WERI-Rb-1 (cell line): ENCODE measurements around the gene NXN.

Source experiments
- DNase-seq: peaks from one replicate; pipeline ENCODE4 v3.0.0-alpha.2; 2020
- H3K27ac ChIP-seq: fragments of 250-450 bp; sonication (Bioruptor Pico); 2 replicates; pipeline ENCODE4 v1.5.1; 2020; ENCODE audit warnings: mild to moderate bottlenecking, moderate library complexity
- H3K27me3 ChIP-seq: fragments of 250-450 bp; sonication (Bioruptor Pico); 2 replicates; pipeline ENCODE4 v1.5.1; 2021; ENCODE audit warnings: mild to moderate bottlenecking, low read depth, moderate library complexity; ENCODE audit not compliant: insufficient read depth, severe bottlenecking
- H3K36me3 ChIP-seq: fragments of 250-450 bp; sonication (Bioruptor Pico); 2 replicates; pipeline ENCODE4 v1.5.1; 2020; ENCODE audit warnings: mild to moderate bottlenecking, moderate library complexity
- H3K4me3 ChIP-seq: 2 replicates; pipeline ENCODE4 v1.5.1; 2011; ENCODE audit warnings: low read depth, mild to moderate bottlenecking, control low read depth, low read length
- H3K9me3 ChIP-seq: fragments of 250-450 bp; sonication (Bioruptor Pico); 2 replicates; pipeline ENCODE4 v1.5.1; 2021; ENCODE audit warnings: mild to moderate bottlenecking, moderate library complexity; ENCODE audit not compliant: severe bottlenecking
- CTCF ChIP-seq: IDR thresholded peaks from 2 replicates; pipeline ENCODE4 v1.5.1; 2011; ENCODE audit warnings: low read depth, mild to moderate bottlenecking, control low read depth, inconsistent platforms, low read length

Gene NXN

GRCh38 chr17:988561-988960 lies 9.0 kb upstream of the NXN start:
- Histone ChIP-seq H3K4me3 (no peak overlapping the region), H3K36me3 (no peaks in the 10 kb centered on the region), H3K27me3 (no peaks in the 10 kb centered on the region), H3K27ac (no peak overlapping the region), H3K9me3 (no peaks in the 10 kb centered on the region)
- TF ChIP-seq CTCF, result no peak
- DNase-seq, result no peak

- H3K36me3 ChIP-seq, result no peaks in the 10 kb centered on the region
- H3K27ac ChIP-seq, result no peak overlapping the region
- no peaks in the 10 kb centered on the region for H3K27me3 ChIP-seq
- no peaks in the 10 kb centered on the region for H3K9me3 ChIP-seq
- DNase-seq, result no peak
- H3K4me3 ChIP-seq, result no peak overlapping the region
- no peak for TF ChIP-seq CTCF
Observed at GRCh38 chr17:987931-988330, 8.4 kb upstream of the NXN start.

- H3K9me3 ChIP-seq, result no peaks in the 10 kb centered on the region
- no peak overlapping the region for H3K4me3 ChIP-seq
- no peak for DNase-seq
- H3K36me3 ChIP-seq, result no peaks in the 10 kb centered on the region
- no peak for TF ChIP-seq CTCF
- H3K27ac ChIP-seq, result no peak overlapping the region
- H3K27me3 ChIP-seq, result no peaks in the 10 kb centered on the region
Observed at GRCh38 chr17:986322-986929, 6.8 kb upstream of the NXN start.

DNA sequence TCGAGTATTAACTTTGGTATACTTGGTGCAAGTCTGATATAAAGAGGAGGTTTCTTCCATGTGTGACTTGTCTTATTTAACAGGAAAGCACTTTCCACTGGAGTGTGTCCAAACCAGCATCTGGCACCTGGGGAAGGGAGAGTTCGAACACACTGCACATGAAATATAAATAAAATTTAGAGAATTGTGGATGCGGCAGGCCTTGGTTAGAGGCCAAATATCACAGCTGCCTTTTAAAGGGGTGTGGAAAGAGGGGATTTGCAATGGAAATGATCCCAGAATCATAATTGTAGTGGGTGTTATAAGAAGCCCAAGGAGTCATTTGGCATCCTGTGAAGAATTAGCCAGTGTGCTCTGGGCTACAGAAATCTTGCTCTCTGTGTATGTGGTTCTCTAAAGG lies 4.3 kb upstream of the NXN start:
- no peak for TF ChIP-seq CTCF
- H3K9me3 ChIP-seq, result no peaks in the 10 kb centered on the region
- no peak for DNase-seq
- no peaks in the 10 kb centered on the region for H3K36me3 ChIP-seq
- H3K27me3 ChIP-seq, result no peaks in the 10 kb centered on the region
- no peak overlapping the region for H3K27ac ChIP-seq
- H3K4me3 ChIP-seq, result no peak overlapping the region

- no peak for TF ChIP-seq CTCF
- Histone ChIP-seq H3K27ac (no peak overlapping the region), H3K4me3 (no peak overlapping the region), H3K9me3 (no peaks in the 10 kb centered on the region), H3K27me3 (no peaks in the 10 kb centered on the region), H3K36me3 (no peaks in the 10 kb centered on the region; the same call in 1 of the 2 replicates)
- no peak for DNase-seq
Observed at GRCh38 chr17:981292-981658, 1.7 kb upstream of the NXN start.
